ENCODE measurements around the gene RBM44.

Gene RBM44

GRCh38 chr2:237889811-237890210 lies 91.2 kb downstream of the RBM44 start:
- DNase-seq, result no peak
